WI38 (cell line): ENCODE measurements around the gene COL26A1.
"Not testable (repeated sequence)": the region's sequence is repeated elsewhere in the genome, so short reads cannot be mapped to it uniquely, and the experiment has no call there.

Experiments used
- H3K4me3 ChIP-seq: 2 replicates; pipeline ENCODE4 v1.5.1; 2011; ENCODE audit warnings: low read depth, mild to moderate bottlenecking, control low read depth, low read length
- TF ChIP-seq, protein P1 (sequence below): IDR thresholded peaks from 2 replicates; pipeline ENCODE4 v1.5.1; 2012; ENCODE audit warnings: low read depth, mild to moderate bottlenecking, control low read depth, low read length

The COL26A1 gene

DNA sequence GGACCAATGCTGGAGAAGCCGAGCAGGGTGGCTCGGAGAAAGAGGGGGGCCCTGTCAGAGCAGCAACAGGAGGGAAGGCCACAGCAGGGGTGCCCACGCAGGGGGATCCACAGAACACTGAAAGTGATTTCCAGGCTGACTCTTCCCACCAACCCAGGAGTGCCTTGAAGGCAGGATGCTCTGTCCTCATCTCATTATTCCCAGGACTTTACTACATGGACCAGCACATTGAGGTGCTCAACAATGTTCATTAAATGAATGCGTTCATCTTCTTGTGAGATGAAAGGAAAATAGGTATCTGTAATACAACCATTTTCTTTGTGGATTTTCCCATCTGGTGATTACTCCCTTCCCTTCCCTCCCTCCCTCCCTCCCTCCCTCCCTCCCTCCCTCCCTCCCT lies 71.0 kb downstream of the COL26A1 start:
- H3K4me3 ChIP-seq = no peak overlapping the region
- TF ChIP-seq, protein P1, sequence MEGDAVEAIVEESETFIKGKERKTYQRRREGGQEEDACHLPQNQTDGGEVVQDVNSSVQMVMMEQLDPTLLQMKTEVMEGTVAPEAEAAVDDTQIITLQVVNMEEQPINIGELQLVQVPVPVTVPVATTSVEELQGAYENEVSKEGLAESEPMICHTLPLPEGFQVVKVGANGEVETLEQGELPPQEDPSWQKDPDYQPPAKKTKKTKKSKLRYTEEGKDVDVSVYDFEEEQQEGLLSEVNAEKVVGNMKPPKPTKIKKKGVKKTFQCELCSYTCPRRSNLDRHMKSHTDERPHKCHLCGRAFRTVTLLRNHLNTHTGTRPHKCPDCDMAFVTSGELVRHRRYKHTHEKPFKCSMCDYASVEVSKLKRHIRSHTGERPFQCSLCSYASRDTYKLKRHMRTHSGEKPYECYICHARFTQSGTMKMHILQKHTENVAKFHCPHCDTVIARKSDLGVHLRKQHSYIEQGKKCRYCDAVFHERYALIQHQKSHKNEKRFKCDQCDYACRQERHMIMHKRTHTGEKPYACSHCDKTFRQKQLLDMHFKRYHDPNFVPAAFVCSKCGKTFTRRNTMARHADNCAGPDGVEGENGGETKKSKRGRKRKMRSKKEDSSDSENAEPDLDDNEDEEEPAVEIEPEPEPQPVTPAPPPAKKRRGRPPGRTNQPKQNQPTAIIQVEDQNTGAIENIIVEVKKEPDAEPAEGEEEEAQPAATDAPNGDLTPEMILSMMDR = no peak

DNA sequence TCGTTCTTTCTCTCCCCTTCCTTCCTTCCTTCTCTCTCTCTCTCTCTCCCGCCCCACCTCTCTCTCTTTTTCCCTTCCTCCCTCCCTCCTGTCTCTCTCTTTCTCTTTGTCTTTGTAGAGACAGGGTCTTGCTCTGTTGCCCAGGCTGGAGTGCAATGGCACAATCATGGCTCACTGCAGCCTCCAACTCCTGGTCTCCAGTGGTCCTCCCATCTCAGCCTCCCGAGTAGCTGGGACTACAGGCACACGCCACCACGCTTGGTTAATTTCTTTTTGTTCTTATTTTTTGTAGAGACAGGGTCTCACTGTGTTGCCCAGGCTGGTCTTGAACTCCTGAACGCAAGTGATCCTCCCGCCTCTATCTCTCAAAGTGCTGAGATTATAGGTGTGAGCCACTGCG lies 71.5 kb downstream of the COL26A1 start:
- not testable (repeated sequence) for H3K4me3 ChIP-seq

DNA sequence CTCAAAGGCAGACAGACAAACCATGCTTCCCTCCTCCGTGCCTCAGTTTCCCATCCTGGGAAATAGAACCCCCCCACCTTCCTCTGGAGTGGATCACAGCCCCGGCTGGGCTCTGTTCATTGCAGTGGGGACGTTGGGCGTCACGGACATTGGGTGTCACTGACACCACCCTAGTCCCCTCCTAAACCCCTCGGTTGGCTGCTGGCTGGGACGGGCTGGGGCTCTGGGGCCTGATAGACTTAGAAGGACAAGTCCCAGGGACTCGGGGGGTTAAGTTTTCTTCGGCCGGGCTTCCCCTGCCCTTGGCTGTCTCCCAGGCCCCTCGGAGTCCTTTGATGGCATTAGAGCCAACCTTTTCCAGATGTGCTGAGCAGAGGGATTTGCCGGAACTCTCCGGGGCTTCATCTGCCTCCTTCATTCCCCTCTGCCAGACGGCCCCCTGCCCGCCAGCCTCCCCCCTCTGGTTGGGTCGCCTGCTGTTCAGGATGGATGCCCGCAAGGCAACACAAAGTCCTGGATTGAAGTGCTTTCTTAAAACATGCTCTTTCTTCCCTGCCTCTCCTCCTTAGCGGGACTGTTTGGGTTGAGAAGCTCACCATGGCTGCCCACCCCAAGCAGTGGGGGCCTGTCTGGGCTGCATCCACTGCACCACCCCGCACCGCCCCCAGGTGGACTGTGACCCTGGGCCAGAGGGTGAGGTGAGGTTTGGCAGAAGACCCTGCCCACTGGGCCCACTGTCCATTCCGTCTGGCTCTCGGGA lies 73.0 kb downstream of the COL26A1 start:
- H3K4me3 ChIP-seq = no peak overlapping the region
- TF ChIP-seq, protein P1 = no peak

DNA sequence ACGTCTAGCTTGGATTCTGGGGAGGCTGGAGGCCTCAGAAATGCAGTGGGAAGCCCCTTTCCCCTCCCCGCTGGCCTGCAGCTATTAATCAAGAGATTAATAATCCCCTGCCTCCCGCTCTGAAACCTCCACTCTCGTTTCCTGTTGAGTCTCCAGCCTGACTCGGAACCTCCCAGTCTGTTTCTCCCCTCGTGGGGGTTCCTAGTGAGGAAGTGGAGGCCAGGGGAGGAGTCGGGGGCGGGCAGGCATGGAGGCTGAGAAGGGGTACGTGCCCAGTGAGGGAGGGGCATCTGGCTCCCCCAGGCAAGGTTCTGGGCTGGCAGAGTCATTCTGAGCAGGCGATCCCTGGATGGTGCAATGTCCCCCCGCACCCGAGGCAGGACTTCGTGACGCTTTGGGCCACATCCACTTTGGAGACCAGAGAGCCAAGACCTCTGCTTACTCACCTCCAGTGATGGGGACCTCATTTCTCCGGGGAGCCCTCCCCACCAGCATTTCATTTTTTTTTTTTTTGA lies 73.6 kb downstream of the COL26A1 start:
- H3K4me3 ChIP-seq = no peak overlapping the region
- TF ChIP-seq, protein P1 = no peak

DNA sequence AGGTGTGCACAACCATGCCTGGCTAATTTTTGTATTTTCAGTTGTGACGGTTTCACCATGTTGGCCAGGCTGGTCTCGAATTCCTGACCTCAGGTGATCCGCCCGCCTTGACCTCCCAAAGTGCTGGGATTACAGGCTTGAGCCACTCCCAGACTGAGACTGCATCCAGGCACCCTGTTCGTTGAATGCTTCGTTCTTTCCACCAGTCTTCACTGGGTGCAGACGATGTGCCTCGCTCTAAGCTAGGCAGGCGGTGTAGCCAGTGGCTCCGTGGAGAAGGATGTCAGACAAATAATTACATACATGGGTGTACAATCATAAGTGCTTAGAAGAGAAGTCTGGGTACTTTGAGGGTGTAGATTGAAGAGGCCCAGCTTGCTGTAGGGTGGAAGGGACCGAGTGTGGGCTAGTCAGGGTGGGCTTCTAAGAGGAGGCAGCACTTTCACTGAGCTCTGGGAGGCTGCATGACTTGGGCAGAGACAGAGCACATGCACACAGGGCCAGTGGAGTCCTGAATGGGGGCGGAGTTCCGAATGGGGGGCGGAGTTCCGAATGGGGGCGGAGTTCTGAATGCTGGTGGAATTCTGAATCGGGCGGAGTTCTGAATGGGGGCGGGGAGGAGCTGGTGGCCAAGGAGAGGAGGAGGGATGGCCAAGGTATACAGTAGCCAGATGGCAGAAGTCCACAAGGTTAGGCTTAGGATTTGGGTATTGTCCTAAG lies 74.3 kb downstream of the COL26A1 start:
- H3K4me3 ChIP-seq = no peak overlapping the region
- TF ChIP-seq, protein P1 = no peak

DNA sequence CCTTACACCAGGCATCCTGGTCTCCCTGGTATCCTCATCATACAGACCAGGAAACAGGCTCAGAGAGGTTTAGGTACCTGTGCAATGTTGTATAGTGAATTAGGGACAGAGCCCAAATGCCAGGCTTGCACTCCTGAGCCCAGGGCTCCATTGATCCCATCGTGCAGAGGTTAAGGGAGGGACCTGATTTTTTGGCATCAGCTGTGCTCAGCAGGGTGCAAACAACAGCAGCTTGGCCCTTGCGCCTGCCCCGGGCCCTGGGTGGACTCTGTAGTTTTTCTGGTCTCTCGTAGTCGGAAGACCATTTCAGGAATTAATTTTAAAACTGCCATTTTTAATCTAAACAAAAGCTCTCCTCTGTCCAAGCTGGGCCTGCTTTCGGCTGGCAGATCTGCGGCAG lies 79.2 kb downstream of the COL26A1 start:
- TF ChIP-seq, protein P1 = no peak

DNA sequence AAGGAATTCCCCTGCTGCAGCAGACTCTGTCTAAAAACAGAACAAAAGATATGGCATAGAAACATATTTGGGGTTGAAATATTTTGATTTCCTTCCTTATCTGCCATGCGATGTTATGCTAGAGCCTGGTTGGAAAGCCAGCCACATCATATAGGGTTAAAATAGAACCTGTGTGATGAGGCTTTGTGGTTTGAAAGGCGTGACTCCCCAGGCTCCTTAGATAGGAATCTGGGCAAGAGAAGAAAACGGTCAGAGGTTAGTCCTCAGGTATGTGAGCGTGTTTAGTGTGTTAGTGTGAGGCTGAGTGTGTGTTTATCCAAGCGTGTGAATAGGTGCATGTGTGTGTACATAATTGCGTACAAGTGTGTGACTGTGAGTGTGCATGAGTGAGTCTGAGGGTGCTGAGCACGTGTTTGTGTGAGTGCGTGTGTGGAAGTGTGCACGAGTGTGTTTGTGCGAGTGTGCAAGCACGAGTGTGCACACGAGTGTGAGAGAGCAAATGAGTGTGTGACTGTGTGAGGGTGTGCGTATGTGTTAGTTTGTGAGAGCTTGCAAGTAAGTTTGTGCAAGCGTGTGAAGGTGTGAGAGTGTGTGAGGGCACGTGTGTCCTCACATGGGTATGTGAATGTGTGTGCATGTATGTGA lies 79.9 kb downstream of the COL26A1 start:
- no peak overlapping the region for H3K4me3 ChIP-seq
- TF ChIP-seq, protein P1 = no peak

More for the DNA sequence above, 79.2 kb downstream of the COL26A1 start:
- H3K4me3 ChIP-seq = no peak overlapping the region
